OCI-LY7 (cell line): Measurements from ENCODE around the gene MYO1B.

ENCODE experiments used
- CTCF ChIP-seq: fragments of 200-600 bp; sonication (generic); conservative IDR thresholded peaks from 2 replicates; pipeline ENCODE4 v1.5.1; 2014; ENCODE audit warnings: mild to moderate bottlenecking, antibody characterized with exemption, low read length, moderate library complexity, mixed read lengths
- EZH2phosphoT487 ChIP-seq: fragments of 200-600 bp; sonication (generic); IDR thresholded peaks from 2 replicates; pipeline ENCODE4 v1.6.1; 2018; ENCODE audit warnings: low read depth, borderline replicate concordance, mild to moderate bottlenecking, mixed run types, antibody characterized with exemption, low read length, moderate library complexity, mixed read lengths

DNA sequence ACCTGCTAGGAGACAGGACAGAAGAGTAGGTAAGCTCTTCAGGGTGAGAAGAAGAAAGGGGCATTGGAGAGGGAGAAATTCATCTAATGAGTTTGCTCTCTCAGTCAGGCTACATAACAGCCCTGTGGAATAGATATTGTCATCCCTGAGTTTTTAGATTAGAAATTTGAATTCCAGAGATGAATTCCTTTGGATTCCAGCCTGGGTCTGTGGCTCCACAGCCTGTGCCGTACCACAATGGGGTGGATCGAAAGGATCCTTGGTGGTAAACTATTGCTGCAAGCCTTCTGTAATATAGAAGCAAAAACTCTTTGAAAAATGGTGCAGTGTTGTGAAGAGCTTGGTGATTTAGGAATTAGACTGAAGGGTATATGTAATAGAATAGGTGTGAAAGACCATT lies 21.0 kb downstream of the MYO1B start:
- TF ChIP-seq CTCF (no peak), EZH2phosphoT487 (no peak)
